WI38 (cell line): Measurements from ENCODE around the gene MEG3.

Experiments
- H3K4me3 ChIP-seq: 2 replicates; pipeline ENCODE4 v1.5.1; 2011; ENCODE audit warnings: low read depth, mild to moderate bottlenecking, control low read depth, low read length
- TF ChIP-seq, protein P1 (sequence below): IDR thresholded peaks from 2 replicates; pipeline ENCODE4 v1.5.1; 2012; ENCODE audit warnings: low read depth, mild to moderate bottlenecking, control low read depth, low read length

Gene MEG3

GRCh38 chr14:100875861-100876590 is 50.1 kb downstream of the MEG3 start:
- TF ChIP-seq, protein P1, sequence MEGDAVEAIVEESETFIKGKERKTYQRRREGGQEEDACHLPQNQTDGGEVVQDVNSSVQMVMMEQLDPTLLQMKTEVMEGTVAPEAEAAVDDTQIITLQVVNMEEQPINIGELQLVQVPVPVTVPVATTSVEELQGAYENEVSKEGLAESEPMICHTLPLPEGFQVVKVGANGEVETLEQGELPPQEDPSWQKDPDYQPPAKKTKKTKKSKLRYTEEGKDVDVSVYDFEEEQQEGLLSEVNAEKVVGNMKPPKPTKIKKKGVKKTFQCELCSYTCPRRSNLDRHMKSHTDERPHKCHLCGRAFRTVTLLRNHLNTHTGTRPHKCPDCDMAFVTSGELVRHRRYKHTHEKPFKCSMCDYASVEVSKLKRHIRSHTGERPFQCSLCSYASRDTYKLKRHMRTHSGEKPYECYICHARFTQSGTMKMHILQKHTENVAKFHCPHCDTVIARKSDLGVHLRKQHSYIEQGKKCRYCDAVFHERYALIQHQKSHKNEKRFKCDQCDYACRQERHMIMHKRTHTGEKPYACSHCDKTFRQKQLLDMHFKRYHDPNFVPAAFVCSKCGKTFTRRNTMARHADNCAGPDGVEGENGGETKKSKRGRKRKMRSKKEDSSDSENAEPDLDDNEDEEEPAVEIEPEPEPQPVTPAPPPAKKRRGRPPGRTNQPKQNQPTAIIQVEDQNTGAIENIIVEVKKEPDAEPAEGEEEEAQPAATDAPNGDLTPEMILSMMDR, result no peak
- H3K4me3 ChIP-seq, result no peak overlapping the region

DNA sequence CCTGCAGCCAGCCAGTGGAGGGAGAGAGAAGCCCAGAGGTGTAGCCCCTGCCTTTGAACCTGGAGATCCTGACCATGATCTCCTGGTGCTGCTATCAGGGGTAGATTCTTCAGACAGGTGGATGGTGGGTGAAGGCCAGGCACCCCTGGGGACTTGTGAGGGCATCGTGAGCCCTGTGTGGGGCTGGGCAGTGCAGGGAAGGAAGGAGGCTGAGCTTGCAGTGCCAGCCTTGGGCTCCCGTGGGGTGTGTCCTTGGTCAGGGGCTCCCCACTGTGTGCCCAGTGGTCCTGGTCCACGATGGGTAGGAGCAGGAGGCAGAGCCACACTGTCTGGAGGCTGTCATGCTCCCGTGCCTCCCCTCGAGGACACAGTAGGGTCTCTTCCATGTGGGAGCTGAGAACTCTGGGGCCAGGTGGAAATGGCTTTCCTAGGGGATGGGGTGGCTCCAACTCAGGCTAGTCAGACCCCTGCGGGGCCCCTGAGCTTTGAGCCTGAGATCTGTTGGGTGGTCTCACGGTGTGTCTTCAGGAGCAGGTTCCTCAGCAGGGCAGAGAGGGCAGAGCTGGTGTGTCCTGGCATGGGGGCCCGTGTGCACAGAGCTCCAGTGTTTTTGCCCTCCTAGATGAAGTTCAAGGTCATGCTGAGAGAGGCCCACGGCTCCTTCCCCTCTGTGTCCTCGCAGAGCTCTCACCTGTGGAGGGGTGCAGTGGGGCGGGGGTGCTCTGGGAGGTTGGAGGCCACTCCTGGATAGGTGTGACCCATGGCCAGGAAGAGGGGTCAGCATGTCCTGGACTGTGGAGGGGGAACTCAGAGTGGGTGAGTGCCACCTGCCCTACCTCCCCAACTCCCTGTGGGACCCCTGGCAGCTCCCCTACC is 52.6 kb downstream of the MEG3 start:
- TF ChIP-seq, protein P1, result no peak
- no peak overlapping the region for H3K4me3 ChIP-seq

GRCh38 chr14:100879194-100879593 is 53.3 kb downstream of the MEG3 start:
- no peak overlapping the region for H3K4me3 ChIP-seq
- TF ChIP-seq, protein P1, result no peak

- TF ChIP-seq, protein P1, result no peak
- H3K4me3 ChIP-seq, result no peak overlapping the region
Observed at GRCh38 chr14:100879782-100880181, 53.9 kb downstream of the MEG3 start.

- H3K4me3 ChIP-seq, result no peak overlapping the region
- TF ChIP-seq, protein P1, result no peak
Observed at GRCh38 chr14:100880271-100881101, 54.6 kb downstream of the MEG3 start.

DNA sequence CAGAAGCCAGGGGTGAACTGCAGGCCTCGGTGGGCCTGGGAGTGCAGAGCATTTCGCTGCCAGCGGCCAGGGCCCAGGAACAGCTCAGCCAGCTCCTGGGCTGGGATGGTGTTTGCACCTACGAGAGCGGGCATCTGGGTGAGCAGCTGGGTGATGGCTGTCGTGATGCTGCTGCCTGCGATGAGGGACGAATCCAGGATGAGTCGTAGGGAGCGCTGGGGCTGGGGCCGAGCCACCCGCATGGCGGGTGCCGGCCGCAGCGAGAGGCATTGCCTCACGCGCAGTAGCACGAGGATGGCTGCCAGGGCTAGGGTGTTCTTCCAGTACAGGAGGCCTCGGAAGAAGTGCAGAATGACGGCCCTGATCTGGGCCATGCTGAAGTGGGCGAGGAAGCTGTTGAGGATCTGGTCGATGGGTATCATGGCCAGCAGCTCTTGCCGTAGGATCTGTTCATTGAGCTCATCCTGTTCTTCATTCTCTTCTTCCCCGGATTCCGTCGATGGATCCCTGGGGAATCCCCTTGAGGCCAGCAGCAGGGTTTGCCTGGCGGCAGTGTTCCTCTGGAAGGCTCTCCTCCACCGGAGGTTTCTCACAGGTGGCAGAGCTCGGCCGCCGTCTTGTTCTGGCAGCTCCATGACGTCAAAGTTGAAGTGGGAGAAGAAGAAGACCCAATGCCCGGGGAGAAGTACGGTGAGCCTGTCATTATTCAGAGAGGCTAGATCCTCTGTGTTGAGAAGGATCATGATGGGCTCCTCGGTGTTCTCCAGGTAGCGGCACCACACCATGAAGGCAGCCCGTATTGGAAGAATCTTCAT is 55.5 kb downstream of the MEG3 start:
- TF ChIP-seq, protein P1, result no peak
- no peak overlapping the region for H3K4me3 ChIP-seq
